Measurements from ENCODE around the gene MEPE.

DNA sequence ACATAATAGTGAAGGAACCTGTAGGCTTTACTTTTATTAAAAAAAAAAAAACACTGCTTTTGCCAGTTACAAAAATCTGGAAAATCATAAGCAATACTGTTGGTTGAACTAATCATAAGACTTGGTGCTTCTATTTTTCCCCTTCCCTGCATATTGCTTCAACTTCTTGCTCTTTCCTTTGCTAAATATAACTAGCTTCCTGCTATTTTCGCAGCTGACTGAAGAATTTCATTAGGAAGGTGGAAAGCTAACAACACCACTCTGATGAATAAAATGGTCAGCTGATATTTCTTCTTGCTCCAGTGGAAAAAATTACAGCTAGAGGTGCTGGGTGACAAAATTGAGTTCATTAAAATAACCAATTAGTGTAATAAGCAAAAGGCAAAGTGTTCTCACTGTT is 39.3 kb downstream of the MEPE start:
- TF ChIP-seq, protein P1, sequence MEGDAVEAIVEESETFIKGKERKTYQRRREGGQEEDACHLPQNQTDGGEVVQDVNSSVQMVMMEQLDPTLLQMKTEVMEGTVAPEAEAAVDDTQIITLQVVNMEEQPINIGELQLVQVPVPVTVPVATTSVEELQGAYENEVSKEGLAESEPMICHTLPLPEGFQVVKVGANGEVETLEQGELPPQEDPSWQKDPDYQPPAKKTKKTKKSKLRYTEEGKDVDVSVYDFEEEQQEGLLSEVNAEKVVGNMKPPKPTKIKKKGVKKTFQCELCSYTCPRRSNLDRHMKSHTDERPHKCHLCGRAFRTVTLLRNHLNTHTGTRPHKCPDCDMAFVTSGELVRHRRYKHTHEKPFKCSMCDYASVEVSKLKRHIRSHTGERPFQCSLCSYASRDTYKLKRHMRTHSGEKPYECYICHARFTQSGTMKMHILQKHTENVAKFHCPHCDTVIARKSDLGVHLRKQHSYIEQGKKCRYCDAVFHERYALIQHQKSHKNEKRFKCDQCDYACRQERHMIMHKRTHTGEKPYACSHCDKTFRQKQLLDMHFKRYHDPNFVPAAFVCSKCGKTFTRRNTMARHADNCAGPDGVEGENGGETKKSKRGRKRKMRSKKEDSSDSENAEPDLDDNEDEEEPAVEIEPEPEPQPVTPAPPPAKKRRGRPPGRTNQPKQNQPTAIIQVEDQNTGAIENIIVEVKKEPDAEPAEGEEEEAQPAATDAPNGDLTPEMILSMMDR (IDR thresholded peaks at IDR 0.05 in 8 of 11, conservative IDR thresholded peaks at IDR 0.05 in 3 of 11): no peak
- TF ChIP-seq POLR2AphosphoS5 (IDR thresholded peaks at IDR 0.05) (no peak), POLR2A (IDR thresholded peaks at IDR 0.05) (no peak)

All from spleen (tissue), 7 donors.